Measurements from ENCODE around the gene GDA. TPM values are rescaled to one million over a fixed set of nuclear protein-coding genes. Genes with fewer than 3 reads are reported as not detected.

Gene GDA
- total RNA-seq, 4 donors from 2014 or later = 4.8 to 26.6 TPM; not detected in 2

GRCh38 chr9:72165821-72166547, 16.7 kb downstream of the GDA start:
- H3K36me3 ChIP-seq = no peaks in the 10 kb centered on the region
- H3K4me1 ChIP-seq = no peaks in the 10 kb centered on the region
- H3K27me3 ChIP-seq = no peaks in the 10 kb centered on the region
- no peak for DNase-seq
- TF ChIP-seq CTCF (IDR thresholded peaks at IDR 0.05) = no peak
- TF ChIP-seq POLR2A (IDR thresholded peaks at IDR 0.05) = no peak
- no peak overlapping the region for H3K4me3 ChIP-seq
- H3K9me3 ChIP-seq = no peaks in the 10 kb centered on the region
- intact Hi-C loops (cut with DNase I; ENCODE audit: low total_unique reads) = no loop called here
- H3K27ac ChIP-seq = no peak overlapping the region

GRCh38 chr9:72168075-72168474, 18.8 kb downstream of the GDA start:
- TF ChIP-seq CTCF (IDR thresholded peaks at IDR 0.05) (no peak), POLR2A (IDR thresholded peaks at IDR 0.05) (no peak)
- Histone ChIP-seq H3K27ac (no peak overlapping the region), H3K36me3 (no peaks in the 10 kb centered on the region), H3K4me3 (no peak overlapping the region), H3K4me1 (no peaks in the 10 kb centered on the region), H3K9me3 (no peaks in the 10 kb centered on the region), H3K27me3 (no peaks in the 10 kb centered on the region)
- intact Hi-C loops (cut with DNase I; ENCODE audit: low total_unique reads) = no loop called here
- DNase-seq = no peak

- no peak for TF ChIP-seq POLR2A (IDR thresholded peaks at IDR 0.05)
- TF ChIP-seq CTCF (IDR thresholded peaks at IDR 0.05) = no peak
- H3K36me3 ChIP-seq = no peaks in the 10 kb centered on the region
- intact Hi-C loops (cut with DNase I; ENCODE audit: low total_unique reads) = no loop called here
- H3K27me3 ChIP-seq = no peaks in the 10 kb centered on the region
- no peaks in the 10 kb centered on the region for H3K9me3 ChIP-seq
- no peak overlapping the region for H3K4me3 ChIP-seq
- H3K27ac ChIP-seq = no peak overlapping the region
- no peak for DNase-seq
- no peaks in the 10 kb centered on the region for H3K4me1 ChIP-seq
These were observed 19.9 kb downstream of the GDA start for GRCh38 chr9:72169178-72169577.

- no peak overlapping the region for H3K27ac ChIP-seq
- no peaks in the 10 kb centered on the region for H3K4me1 ChIP-seq
- no peaks in the 10 kb centered on the region for H3K9me3 ChIP-seq
- intact Hi-C loops (cut with DNase I; ENCODE audit: low total_unique reads) = no loop called here
- H3K36me3 ChIP-seq = no peaks in the 10 kb centered on the region
- no peak overlapping the region for H3K4me3 ChIP-seq
- no peak for TF ChIP-seq CTCF (IDR thresholded peaks at IDR 0.05)
- TF ChIP-seq POLR2A (IDR thresholded peaks at IDR 0.05) = no peak
- H3K27me3 ChIP-seq = no peaks in the 10 kb centered on the region
- no peak for DNase-seq
These were observed 23.8 kb downstream of the GDA start for GRCh38 chr9:72173080-72173479.

GRCh38 chr9:72185561-72185960, 36.3 kb downstream of the GDA start:
- no peak for DNase-seq
- no peaks in the 10 kb centered on the region for H3K9me3 ChIP-seq
- TF ChIP-seq CTCF (IDR thresholded peaks at IDR 0.05) = no peak
- no peak for TF ChIP-seq POLR2A (IDR thresholded peaks at IDR 0.05)
- no peaks in the 10 kb centered on the region for H3K36me3 ChIP-seq
- H3K4me1 ChIP-seq = no peaks in the 10 kb centered on the region
- no peak overlapping the region for H3K4me3 ChIP-seq
- no peaks in the 10 kb centered on the region for H3K27me3 ChIP-seq
- intact Hi-C loops (cut with DNase I; ENCODE audit: low total_unique reads) = no loop called here
- H3K27ac ChIP-seq = no peak overlapping the region

Data from uterus (tissue), 4 donors.